ENCODE results near the gene TMEM19. TPM values are rescaled to one million over a fixed set of nuclear protein-coding genes. Genes with fewer than 3 reads are reported as not detected.

Gene TMEM19
- total RNA-seq, 1 donor from 2014 or later, result 13.7 TPM

GRCh38 chr12:71641390-71641789 lies 44.5 kb upstream of the TMEM19 start:
- Mint-ChIP-seq H3K4me1 (ENCODE audit: low read depth, unreplicated experiment) (no peaks in the 10 kb centered on the region), H3K4me3 (ENCODE audit: unreplicated experiment) (no peak overlapping the region), H3K27ac (ENCODE audit: unreplicated experiment) (no peak overlapping the region), H3K27me3 (ENCODE audit: unreplicated experiment) (no peaks in the 10 kb centered on the region), H3K36me3 (ENCODE audit: unreplicated experiment) (no peaks in the 10 kb centered on the region), H3K9me3 (ENCODE audit: unreplicated experiment) (no peaks in the 10 kb centered on the region)
- no peak for DNase-seq
- TF ChIP-seq CTCF (IDR thresholded peaks at IDR 0.05; ENCODE audit: partially characterized antibody, unreplicated experiment), result no peak

GRCh38 chr12:71642264-71642663 lies 43.6 kb upstream of the TMEM19 start:
- no peak for DNase-seq
- no peak overlapping the region for H3K27ac Mint-ChIP-seq (ENCODE audit: unreplicated experiment)
- no peak for TF ChIP-seq CTCF (IDR thresholded peaks at IDR 0.05; ENCODE audit: partially characterized antibody, unreplicated experiment)
- H3K36me3 Mint-ChIP-seq (ENCODE audit: unreplicated experiment), result no peaks in the 10 kb centered on the region
- H3K4me3 Mint-ChIP-seq (ENCODE audit: unreplicated experiment), result no peak overlapping the region
- no peaks in the 10 kb centered on the region for H3K4me1 Mint-ChIP-seq (ENCODE audit: low read depth, unreplicated experiment)
- no peaks in the 10 kb centered on the region for H3K27me3 Mint-ChIP-seq (ENCODE audit: unreplicated experiment)
- no peaks in the 10 kb centered on the region for H3K9me3 Mint-ChIP-seq (ENCODE audit: unreplicated experiment)

DNA sequence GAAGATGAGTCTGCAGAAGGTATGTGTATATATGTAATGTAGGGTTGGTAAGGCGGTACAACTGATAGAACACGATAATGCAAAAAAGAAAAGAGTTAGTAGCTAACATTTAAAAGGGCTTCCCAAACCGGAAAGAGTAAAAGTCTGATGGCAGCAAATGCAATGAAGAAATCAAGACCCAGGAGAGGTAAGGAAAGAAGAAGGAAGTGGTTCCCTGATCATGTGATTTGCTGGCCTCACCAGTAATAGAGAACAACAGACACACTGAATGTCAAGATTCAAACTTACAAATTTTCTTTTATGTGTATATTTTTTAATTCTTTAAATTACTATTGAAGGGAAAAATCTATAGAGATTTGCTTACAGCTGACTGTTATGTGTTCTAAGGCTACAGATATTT lies 40.6 kb upstream of the TMEM19 start:
- Mint-ChIP-seq H3K27ac (ENCODE audit: unreplicated experiment) (no peak overlapping the region), H3K9me3 (ENCODE audit: unreplicated experiment) (no peaks in the 10 kb centered on the region), H3K36me3 (ENCODE audit: unreplicated experiment) (no peaks in the 10 kb centered on the region), H3K27me3 (ENCODE audit: unreplicated experiment) (no peaks in the 10 kb centered on the region), H3K4me1 (ENCODE audit: low read depth, unreplicated experiment) (no peaks in the 10 kb centered on the region), H3K4me3 (ENCODE audit: unreplicated experiment) (no peak overlapping the region)
- no peak for DNase-seq
- no peak for TF ChIP-seq CTCF (IDR thresholded peaks at IDR 0.05; ENCODE audit: partially characterized antibody, unreplicated experiment)

GRCh38 chr12:71646512-71646911 lies 39.4 kb upstream of the TMEM19 start:
- Mint-ChIP-seq H3K4me1 (ENCODE audit: low read depth, unreplicated experiment) (no peaks in the 10 kb centered on the region), H3K9me3 (ENCODE audit: unreplicated experiment) (no peaks in the 10 kb centered on the region), H3K36me3 (ENCODE audit: unreplicated experiment) (no peaks in the 10 kb centered on the region), H3K27me3 (ENCODE audit: unreplicated experiment) (no peaks in the 10 kb centered on the region), H3K4me3 (ENCODE audit: unreplicated experiment) (no peak overlapping the region), H3K27ac (ENCODE audit: unreplicated experiment) (no peak overlapping the region)
- TF ChIP-seq CTCF (IDR thresholded peaks at IDR 0.05; ENCODE audit: partially characterized antibody, unreplicated experiment), result no peak
- no peak for DNase-seq

- H3K27me3 Mint-ChIP-seq (ENCODE audit: unreplicated experiment), result no peaks in the 10 kb centered on the region
- H3K4me3 Mint-ChIP-seq (ENCODE audit: unreplicated experiment), result no peak overlapping the region
- no peak overlapping the region for H3K27ac Mint-ChIP-seq (ENCODE audit: unreplicated experiment)
- no peak for TF ChIP-seq CTCF (IDR thresholded peaks at IDR 0.05; ENCODE audit: partially characterized antibody, unreplicated experiment)
- no peaks in the 10 kb centered on the region for H3K36me3 Mint-ChIP-seq (ENCODE audit: unreplicated experiment)
- no peaks in the 10 kb centered on the region for H3K9me3 Mint-ChIP-seq (ENCODE audit: unreplicated experiment)
- DNase-seq, result no peak
- H3K4me1 Mint-ChIP-seq (ENCODE audit: low read depth, unreplicated experiment), result no peaks in the 10 kb centered on the region
Measured at GRCh38 chr12:71648537-71648936, 37.3 kb upstream of the TMEM19 start.

Data from glutamatergic neuron (in vitro differentiated cells).